ENCODE measurements around the gene TIMM21. TPM values are rescaled to one million over a fixed set of nuclear protein-coding genes. Genes with fewer than 3 reads are reported as not detected.
A peak's percentile ranks its signal among the peaks of the same experiment; 100 is the strongest.

The TIMM21 gene
- total and polyA plus RNA-seq, 2 of the 13 experiments (the other 11 are each of a cell fraction or from before 2014, with no cell fraction given), result 29.6 to 62.3 TPM

- TF ChIP-seq CREM (IDR thresholded peaks at IDR 0.05), result peak; percentile 97
- TF ChIP-seq CREM (CRISPR knock-in tag; IDR thresholded peaks at IDR 0.05), result 0 out of 2 replicates have a peak, but pooled peaks have one; percentile 26
- peak; percentile 99 for TF ChIP-seq NFKB2 (CRISPR knock-in tag; IDR thresholded peaks at IDR 0.05; ENCODE audit: borderline replicate concordance)
- TF ChIP-seq GABPB1 (CRISPR knock-in tag; IDR thresholded peaks at IDR 0.05), result peak; percentile 88
- TF ChIP-seq YY1 (IDR thresholded peaks at IDR 0.05; ENCODE audit: insufficient read depth, insufficient replicate concordance, low read depth, low read length), result peak; percentile 89
- peak; percentile 84; the same call in 1 of the 2 replicates for TF ChIP-seq ZNF350 (CRISPR knock-in tag; IDR thresholded peaks at IDR 0.05; ENCODE audit: borderline replicate concordance, low read depth)
- TF ChIP-seq ZNF225 (CRISPR knock-in tag; IDR thresholded peaks at IDR 0.05), result peak; percentile 71; the same call in 1 of the 2 replicates
- 0 out of 2 replicates have a peak, but pooled peaks have one; percentile 28 for TF ChIP-seq RCOR2 (CRISPR knock-in tag; IDR thresholded peaks at IDR 0.05)
- TF ChIP-seq GPN1 (CRISPR knock-in tag; IDR thresholded peaks at IDR 0.05; ENCODE audit: borderline replicate concordance), result no peak
- TF ChIP-seq ZNF430 (CRISPR knock-in tag; IDR thresholded peaks at IDR 0.05), result peak; percentile 99
- no peak for TF ChIP-seq JARID2 (CRISPR knock-in tag; IDR thresholded peaks at IDR 0.05; ENCODE audit: insufficient replicate concordance)
- peak; percentile 13 for TF ChIP-seq SKI (IDR thresholded peaks at IDR 0.05; ENCODE audit: partially characterized antibody)
- peak; percentile 54; the same call in 1 of the 2 replicates for TF ChIP-seq NCOA2 (CRISPR knock-in tag; IDR thresholded peaks at IDR 0.05)
- TF ChIP-seq THRA (CRISPR knock-in tag; IDR thresholded peaks at IDR 0.05; ENCODE audit: borderline replicate concordance), result 0 out of 2 replicates have a peak, but pooled peaks have one; percentile 46
- TF ChIP-seq HNRNPK (IDR thresholded peaks at IDR 0.05; ENCODE audit: low read depth, low read length, poor library complexity, severe bottlenecking), result no peak
- TF ChIP-seq ZNF572 (CRISPR knock-in tag; IDR thresholded peaks at IDR 0.05), result no peak
- no peak for TF ChIP-seq TERF1 (CRISPR knock-in tag; IDR thresholded peaks at IDR 0.05)
- TF ChIP-seq KMT2B (CRISPR knock-in tag; IDR thresholded peaks at IDR 0.05), result peak; percentile 84
- TF ChIP-seq POGZ (CRISPR knock-in tag; IDR thresholded peaks at IDR 0.05), result peak; percentile 22
- TF ChIP-seq, protein P1, sequence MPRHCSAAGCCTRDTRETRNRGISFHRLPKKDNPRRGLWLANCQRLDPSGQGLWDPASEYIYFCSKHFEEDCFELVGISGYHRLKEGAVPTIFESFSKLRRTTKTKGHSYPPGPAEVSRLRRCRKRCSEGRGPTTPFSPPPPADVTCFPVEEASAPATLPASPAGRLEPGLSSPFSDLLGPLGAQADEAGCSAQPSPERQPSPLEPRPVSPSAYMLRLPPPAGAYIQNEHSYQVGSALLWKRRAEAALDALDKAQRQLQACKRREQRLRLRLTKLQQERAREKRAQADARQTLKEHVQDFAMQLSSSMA (CRISPR knock-in tag; IDR thresholded peaks at IDR 0.05), result peak; percentile 66
- TF ChIP-seq ZZZ3 (CRISPR knock-in tag; IDR thresholded peaks at IDR 0.05; ENCODE audit: borderline replicate concordance), result peak; percentile 60; the same call in 1 of the 2 replicates
- no peak for TF ChIP-seq ZNF652 (CRISPR knock-in tag; IDR thresholded peaks at IDR 0.05; ENCODE audit: borderline replicate concordance, low read depth)
- 0 out of 2 replicates have a peak, but pooled peaks have one; percentile 46 for TF ChIP-seq ZSCAN30 (CRISPR knock-in tag; IDR thresholded peaks at IDR 0.05)
- TF ChIP-seq MEF2D (CRISPR knock-in tag; IDR thresholded peaks at IDR 0.05), result peak; percentile 47; the same call in 1 of the 2 replicates
- peak; percentile 76; the same call in 1 of the 2 replicates for TF ChIP-seq TOPORS (CRISPR knock-in tag; IDR thresholded peaks at IDR 0.05)
- no peak for TF ChIP-seq ZBTB8A (CRISPR knock-in tag; IDR thresholded peaks at IDR 0.05; ENCODE audit: borderline replicate concordance, low read depth)
Observed at GRCh38 chr18:74147779-74148542, at the start of gene TIMM21, which contains the start of gene FBXO15 (continued).

Data from HepG2 (cell line).